ENCODE measurements around the gene HUS1B. TPM values are rescaled to one million over a fixed set of nuclear protein-coding genes. Genes with fewer than 3 reads are reported as not detected.

Gene HUS1B
- total RNA-seq, 1 donor from 2014 or later: 1.1 TPM

DNA sequence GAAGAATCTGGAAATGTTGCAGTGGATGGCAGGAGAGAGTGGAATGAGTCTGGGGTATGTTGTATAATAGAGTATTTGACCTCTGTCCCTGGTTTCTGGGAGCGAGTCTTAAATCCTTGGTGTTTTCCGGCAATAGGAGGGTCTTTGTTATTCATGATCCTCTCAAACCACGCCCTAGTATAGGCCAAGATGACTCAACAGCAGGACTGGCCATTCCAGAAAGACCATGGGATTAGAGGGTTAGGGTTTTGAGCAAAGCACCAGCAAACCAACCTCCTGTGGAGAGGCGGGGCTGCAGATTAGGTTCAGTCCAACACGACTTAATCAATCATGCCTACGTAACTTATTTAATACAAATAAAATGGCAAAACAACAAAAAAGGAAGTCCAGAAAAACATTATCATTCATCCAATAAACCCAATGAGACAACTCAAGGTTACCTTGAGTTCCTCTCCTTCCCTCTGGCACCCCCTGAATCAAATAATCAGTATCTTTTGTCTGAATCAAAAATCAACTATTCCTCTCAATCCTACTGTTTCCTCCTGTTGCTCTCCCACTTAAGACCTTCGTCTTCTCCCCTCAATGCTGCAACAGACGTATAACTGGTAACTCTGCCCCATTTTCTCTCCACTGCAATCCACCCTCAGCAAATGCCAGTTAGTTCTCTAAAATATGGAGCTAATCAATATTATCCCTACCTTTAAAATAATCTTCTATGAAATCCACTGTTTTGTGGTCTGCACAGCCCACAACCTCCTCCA, 15.5 kb downstream of the HUS1B start:
- TF ChIP-seq, protein P1, sequence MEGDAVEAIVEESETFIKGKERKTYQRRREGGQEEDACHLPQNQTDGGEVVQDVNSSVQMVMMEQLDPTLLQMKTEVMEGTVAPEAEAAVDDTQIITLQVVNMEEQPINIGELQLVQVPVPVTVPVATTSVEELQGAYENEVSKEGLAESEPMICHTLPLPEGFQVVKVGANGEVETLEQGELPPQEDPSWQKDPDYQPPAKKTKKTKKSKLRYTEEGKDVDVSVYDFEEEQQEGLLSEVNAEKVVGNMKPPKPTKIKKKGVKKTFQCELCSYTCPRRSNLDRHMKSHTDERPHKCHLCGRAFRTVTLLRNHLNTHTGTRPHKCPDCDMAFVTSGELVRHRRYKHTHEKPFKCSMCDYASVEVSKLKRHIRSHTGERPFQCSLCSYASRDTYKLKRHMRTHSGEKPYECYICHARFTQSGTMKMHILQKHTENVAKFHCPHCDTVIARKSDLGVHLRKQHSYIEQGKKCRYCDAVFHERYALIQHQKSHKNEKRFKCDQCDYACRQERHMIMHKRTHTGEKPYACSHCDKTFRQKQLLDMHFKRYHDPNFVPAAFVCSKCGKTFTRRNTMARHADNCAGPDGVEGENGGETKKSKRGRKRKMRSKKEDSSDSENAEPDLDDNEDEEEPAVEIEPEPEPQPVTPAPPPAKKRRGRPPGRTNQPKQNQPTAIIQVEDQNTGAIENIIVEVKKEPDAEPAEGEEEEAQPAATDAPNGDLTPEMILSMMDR (IDR thresholded peaks at IDR 0.05; ENCODE audit: partially characterized antibody, unreplicated experiment): no peak
- Mint-ChIP-seq H3K4me1 (ENCODE audit: low read depth, unreplicated experiment) (no peaks in the 10 kb centered on the region), H3K9me3 (ENCODE audit: unreplicated experiment) (peaks cover 3% of the 10 kb centered on the region), H3K27ac (ENCODE audit: unreplicated experiment) (no peak overlapping the region), H3K27me3 (ENCODE audit: unreplicated experiment) (no peaks in the 10 kb centered on the region), H3K36me3 (ENCODE audit: unreplicated experiment) (peaks cover 14% of the 10 kb centered on the region), H3K4me3 (ENCODE audit: unreplicated experiment) (no peak overlapping the region)
- DNase-seq: no peak

DNA sequence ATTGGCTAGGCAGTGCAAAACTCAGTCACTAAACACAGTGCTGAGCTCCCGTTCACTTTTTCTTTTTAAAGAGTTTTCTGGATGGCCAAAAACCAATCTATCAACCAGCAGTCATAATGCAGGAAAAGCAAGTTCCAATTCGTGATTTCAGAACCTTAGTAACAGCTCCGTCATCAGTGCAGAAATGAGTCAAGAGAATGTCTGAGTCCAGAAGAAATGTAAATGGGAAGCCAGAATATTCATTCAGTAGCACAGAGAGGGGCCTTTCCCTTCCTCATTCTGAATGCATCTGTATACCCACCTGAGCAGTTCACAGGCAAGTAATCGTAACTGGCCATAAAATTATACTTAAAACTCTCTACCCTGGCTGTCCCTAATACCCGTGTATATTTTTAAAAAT, 20.4 kb downstream of the HUS1B start:
- H3K27me3 Mint-ChIP-seq (ENCODE audit: unreplicated experiment): no peaks in the 10 kb centered on the region
- DNase-seq: no peak
- H3K4me1 Mint-ChIP-seq (ENCODE audit: low read depth, unreplicated experiment): no peaks in the 10 kb centered on the region
- no peak overlapping the region for H3K27ac Mint-ChIP-seq (ENCODE audit: unreplicated experiment)
- no peaks in the 10 kb centered on the region for H3K9me3 Mint-ChIP-seq (ENCODE audit: unreplicated experiment)
- TF ChIP-seq, protein P1 (IDR thresholded peaks at IDR 0.05; ENCODE audit: partially characterized antibody, unreplicated experiment): no peak
- H3K4me3 Mint-ChIP-seq (ENCODE audit: unreplicated experiment): no peak overlapping the region
- H3K36me3 Mint-ChIP-seq (ENCODE audit: unreplicated experiment): peaks cover 5% of the 10 kb centered on the region

DNA sequence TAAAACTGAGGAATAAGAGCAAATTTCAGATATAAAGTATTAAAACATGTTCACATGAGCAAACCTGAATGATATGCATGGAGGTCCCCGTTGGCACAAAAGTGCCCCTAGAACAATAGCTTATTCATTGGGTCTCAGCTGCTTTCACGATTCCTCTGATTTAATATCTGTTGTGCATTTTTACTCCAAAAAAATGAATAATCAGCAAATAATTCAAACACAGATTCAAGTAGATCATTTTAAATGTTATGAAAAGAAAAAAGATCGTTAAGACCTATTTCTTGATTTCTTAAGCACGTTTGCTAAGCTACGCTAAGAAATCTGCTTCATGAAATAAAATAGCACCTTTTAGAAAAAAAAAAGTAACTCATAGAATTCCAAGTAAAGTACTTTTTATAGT, 21.7 kb downstream of the HUS1B start:
- Mint-ChIP-seq H3K27ac (ENCODE audit: unreplicated experiment) (no peak overlapping the region), H3K9me3 (ENCODE audit: unreplicated experiment) (no peaks in the 10 kb centered on the region), H3K4me1 (ENCODE audit: low read depth, unreplicated experiment) (no peaks in the 10 kb centered on the region), H3K4me3 (ENCODE audit: unreplicated experiment) (no peak overlapping the region), H3K36me3 (ENCODE audit: unreplicated experiment) (no peaks in the 10 kb centered on the region), H3K27me3 (ENCODE audit: unreplicated experiment) (no peaks in the 10 kb centered on the region)
- no peak for DNase-seq
- TF ChIP-seq, protein P1 (IDR thresholded peaks at IDR 0.05; ENCODE audit: partially characterized antibody, unreplicated experiment): no peak

DNA sequence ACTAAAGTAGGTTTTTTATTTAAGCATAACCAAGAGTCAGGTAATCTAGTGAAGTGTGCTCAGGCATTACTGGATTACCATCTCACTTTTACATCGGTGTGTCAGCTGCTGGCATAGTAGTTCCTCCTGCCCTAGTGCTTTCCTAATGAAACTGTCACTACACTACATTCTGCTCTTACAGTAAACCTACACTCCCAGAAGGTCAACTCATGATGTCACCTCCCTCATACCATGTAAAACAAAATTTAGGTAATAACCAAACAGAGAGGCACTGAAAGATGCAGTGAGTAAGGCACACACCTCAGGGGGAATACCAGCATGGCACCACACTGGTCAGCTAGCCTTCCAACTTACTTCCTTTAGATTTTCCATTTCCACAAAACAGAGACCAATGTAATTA, 23.3 kb downstream of the HUS1B start:
- Mint-ChIP-seq H3K9me3 (ENCODE audit: unreplicated experiment) (no peaks in the 10 kb centered on the region), H3K36me3 (ENCODE audit: unreplicated experiment) (no peaks in the 10 kb centered on the region), H3K27me3 (ENCODE audit: unreplicated experiment) (no peaks in the 10 kb centered on the region), H3K4me3 (ENCODE audit: unreplicated experiment) (no peak overlapping the region), H3K27ac (ENCODE audit: unreplicated experiment) (no peak overlapping the region), H3K4me1 (ENCODE audit: low read depth, unreplicated experiment) (no peaks in the 10 kb centered on the region)
- DNase-seq: no peak
- TF ChIP-seq, protein P1 (IDR thresholded peaks at IDR 0.05; ENCODE audit: partially characterized antibody, unreplicated experiment): no peak

DNA sequence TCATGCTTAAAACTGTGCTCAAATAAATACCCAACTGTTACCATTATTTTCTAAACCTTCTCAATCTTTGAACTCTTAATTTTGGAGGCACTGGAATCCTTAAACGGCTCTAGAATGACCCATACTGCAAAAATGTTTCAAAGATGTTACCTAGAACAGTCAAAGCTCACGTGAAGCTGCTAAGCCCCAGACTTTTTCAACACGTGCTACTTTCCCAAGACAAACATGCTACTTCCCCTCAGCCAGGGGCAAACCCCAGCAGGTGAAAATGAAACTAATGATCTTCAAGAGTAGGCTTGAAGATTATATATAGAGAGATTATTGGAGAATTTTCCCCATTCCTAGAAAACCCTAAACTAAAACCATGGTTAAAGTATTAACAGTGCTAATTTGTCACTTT, 28.1 kb downstream of the HUS1B start:
- no peak overlapping the region for H3K4me3 Mint-ChIP-seq (ENCODE audit: unreplicated experiment)
- no peak for DNase-seq
- H3K27ac Mint-ChIP-seq (ENCODE audit: unreplicated experiment): no peak overlapping the region
- peaks cover 13% of the 10 kb centered on the region for H3K4me1 Mint-ChIP-seq (ENCODE audit: low read depth, unreplicated experiment)
- no peaks in the 10 kb centered on the region for H3K36me3 Mint-ChIP-seq (ENCODE audit: unreplicated experiment)
- TF ChIP-seq, protein P1 (IDR thresholded peaks at IDR 0.05; ENCODE audit: partially characterized antibody, unreplicated experiment): no peak
- H3K27me3 Mint-ChIP-seq (ENCODE audit: unreplicated experiment): peaks cover 2% of the 10 kb centered on the region
- peaks cover 1% of the 10 kb centered on the region for H3K9me3 Mint-ChIP-seq (ENCODE audit: unreplicated experiment)

Measured in glutamatergic neuron (in vitro differentiated cells).